K562 (cell line): ENCODE measurements around the gene ACRBP. TPM values are rescaled to one million over a fixed set of nuclear protein-coding genes. Genes with fewer than 3 reads are reported as not detected.

ENCODE experiments used
- ESRRA ChIP-seq: fragments of 450-650 bp; IDR thresholded peaks from 2 replicates; pipeline ENCODE4 v1.6.1; 2014; ENCODE audit warnings: low read depth, mild to moderate bottlenecking, moderate library complexity, borderline replicate concordance
- GABPA ChIP-seq: fragments of 200-800 bp; sonication (Bioruptor generic); conservative IDR thresholded peaks from 2 replicates; pipeline ENCODE4 v1.6.1; 2016; ENCODE audit warnings: low read depth, missing genetic modification characterization, missing compliant biosample characterization
- MBD2 ChIP-seq: sonication (generic); IDR thresholded peaks from 2 replicates; pipeline ENCODE4 v1.6.1; 2016; ENCODE audit warnings: low read depth, borderline replicate concordance
- PHF8 ChIP-seq: fragments of 200-600 bp; sonication (generic); IDR thresholded peaks from 2 replicates; pipeline ENCODE4 v1.6.1; 2012; ENCODE audit warnings: mixed run types, mild to moderate bottlenecking, inconsistent platforms, low read length, moderate library complexity, borderline replicate concordance
- POLR2AphosphoS2 ChIP-seq: IDR thresholded peaks from 2 replicates; pipeline ENCODE4 v1.6.1; 2012; ENCODE audit warnings: low read length, improper control_type of control experiment
- RCOR1 ChIP-seq, 2 experiments: IDR thresholded peaks; 2 replicates each; pipeline ENCODE4 v1.6.1; 2012; ENCODE audit warnings: low read depth in 2 of 2, low read length in 2 of 2, borderline replicate concordance in 1 of 2, improper control_type of control experiment in 1 of 2
- TBP ChIP-seq: optimal IDR thresholded peaks from 2 replicates; pipeline ENCODE3; 2011; ENCODE audit warnings: low read depth, low read length, improper control_type of control experiment
- TEAD4 ChIP-seq, 2 experiments: sonication (generic) in 1 of 2; formaldehyde crosslinking in 1 of 2; IDR thresholded peaks; 2 replicates each; pipeline versions ENCODE4 v1.6.1 to v1.8.0; 2012 to 2022; ENCODE audit warnings: borderline replicate concordance in 1 of 2, inconsistent platforms in 1 of 2, low read length in 1 of 2, mild to moderate bottlenecking in 1 of 2, missing genetic modification reagents in 1 of 2
- ZBTB17 ChIP-seq: fragments of 450-650 bp; formaldehyde crosslinking; IDR thresholded peaks from 2 replicates; pipeline ENCODE4 v1.4.0; 2020; ENCODE audit warnings: mild to moderate bottlenecking
- ZNF263 ChIP-seq: sonication (generic); formaldehyde crosslinking; IDR thresholded peaks from 2 replicates; pipeline ENCODE4 v1.8.0; 2022; ENCODE audit warnings: mild to moderate bottlenecking, missing genetic modification reagents, borderline replicate concordance
- ZNF408 ChIP-seq: fragments of 250-450 bp; sonication (Bioruptor Pico); IDR thresholded peaks from 2 replicates; pipeline ENCODE4 v1.4.0; 2020; ENCODE audit warnings: low read depth, mild to moderate bottlenecking, moderate library complexity
- polyA plus RNA-seq, 8 experiments: library from polyadenylated mRNA; depleted of rRNA in 4 of 8; stranded (reverse) in 5 of 8; unstranded in 3 of 8; fragments of >200 nt; fragmentation: Nextera tagmentation in 2 of 8; fragmentation: Illumina TruSeq in 1 of 8; extraction: Ambion mirVana in 2 of 8; extraction: Trizol in 1 of 8; gene quantifications; 2 replicates each; pipeline versions ENCODE4 v1.2.1 to v1.2.3, GENCODE V29; 2011 to 2014; ENCODE audit warnings: inconsistent platforms in 1 of 8, missing spikeins in 1 of 8
- total RNA-seq, 7 experiments: library from RNA; depleted of rRNA in 6 of 7; stranded (reverse); fragments of >200 nt in 6 of 7; fragmentation: Illumina TruSeq in 2 of 7; extraction: Trizol in 2 of 7; gene quantifications; 2 replicates each; pipeline versions ENCODE4 v1.2.1 to v1.2.3, GENCODE V29; 2011 to 2021; ENCODE audit warnings: low replicate concordance in 1 of 7
- TF ChIP-seq, protein P1 (sequence below): sonication (generic); formaldehyde crosslinking; IDR thresholded peaks from 2 replicates; pipeline ENCODE4 v1.8.0; 2022; ENCODE audit warnings: mild to moderate bottlenecking, missing genetic modification reagents
- TF ChIP-seq, protein P2 (sequence below): sonication (generic); formaldehyde crosslinking; IDR thresholded peaks from 2 replicates; pipeline ENCODE4 v1.8.0; 2022; ENCODE audit warnings: mild to moderate bottlenecking, missing genetic modification reagents
- TF ChIP-seq, protein P3 (sequence below): sonication (generic); formaldehyde crosslinking; IDR thresholded peaks from 2 replicates; pipeline ENCODE4 v1.8.0; 2022; ENCODE audit warnings: mild to moderate bottlenecking, missing genetic modification reagents
- TF ChIP-seq, protein P4 (sequence below): sonication (generic); formaldehyde crosslinking; IDR thresholded peaks from 2 replicates; pipeline ENCODE4 v1.8.0; 2022; ENCODE audit warnings: mild to moderate bottlenecking, missing genetic modification reagents
- TF ChIP-seq, protein P5 (sequence below): sonication (generic); formaldehyde crosslinking; IDR thresholded peaks from 2 replicates; pipeline ENCODE4 v1.8.0; 2022; ENCODE audit warnings: missing genetic modification reagents, mild to moderate bottlenecking, moderate library complexity, borderline replicate concordance
- TF ChIP-seq, protein P6 (sequence below): fragments of 250-450 bp; sonication (Bioruptor Pico); IDR thresholded peaks from 2 replicates; pipeline ENCODE4 v1.6.1; 2021; ENCODE audit warnings: mild to moderate bottlenecking

ACRBP gene
- total and polyA plus RNA-seq, 9 of the 15 experiments (the other 6 are each of a cell fraction or from before 2014, with no cell fraction given) = 3.1 to 31.8 (median 8.4) TPM

DNA sequence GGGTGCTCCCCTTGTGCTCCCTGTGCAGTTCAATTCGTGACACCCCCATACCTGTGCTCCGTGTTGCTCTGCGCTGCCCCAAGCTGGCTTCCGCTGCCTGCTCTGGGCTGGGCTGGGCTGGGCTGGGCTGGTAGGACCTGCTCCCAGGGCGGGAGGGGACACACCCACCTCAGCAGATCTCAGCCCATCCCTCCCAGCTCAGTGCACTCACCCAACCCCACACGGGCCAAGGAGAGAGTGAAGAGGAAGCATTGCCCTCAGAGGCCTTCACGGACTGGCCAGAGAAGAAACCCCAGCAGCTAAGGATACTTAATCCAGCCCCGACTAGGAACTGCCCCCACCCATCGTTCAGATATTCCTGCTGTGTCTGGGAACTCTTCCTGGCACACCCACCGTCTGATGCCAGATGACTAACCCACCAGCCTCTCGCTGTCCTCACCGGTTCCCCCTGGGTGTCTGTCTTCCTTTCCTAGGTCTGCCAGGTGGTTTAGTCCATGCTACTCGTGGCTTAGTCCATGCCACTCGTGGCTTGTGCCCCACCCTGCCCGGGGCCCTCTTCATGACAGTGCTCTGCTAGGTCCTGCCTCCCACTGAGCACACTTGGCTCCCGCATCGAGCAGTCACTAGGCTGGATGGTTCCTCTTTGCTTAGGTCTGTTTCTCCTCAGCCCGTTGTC lies 11.2 kb downstream of the ACRBP start, which contains the start of gene LPAR5 (continued):
- TF ChIP-seq, protein P1, sequence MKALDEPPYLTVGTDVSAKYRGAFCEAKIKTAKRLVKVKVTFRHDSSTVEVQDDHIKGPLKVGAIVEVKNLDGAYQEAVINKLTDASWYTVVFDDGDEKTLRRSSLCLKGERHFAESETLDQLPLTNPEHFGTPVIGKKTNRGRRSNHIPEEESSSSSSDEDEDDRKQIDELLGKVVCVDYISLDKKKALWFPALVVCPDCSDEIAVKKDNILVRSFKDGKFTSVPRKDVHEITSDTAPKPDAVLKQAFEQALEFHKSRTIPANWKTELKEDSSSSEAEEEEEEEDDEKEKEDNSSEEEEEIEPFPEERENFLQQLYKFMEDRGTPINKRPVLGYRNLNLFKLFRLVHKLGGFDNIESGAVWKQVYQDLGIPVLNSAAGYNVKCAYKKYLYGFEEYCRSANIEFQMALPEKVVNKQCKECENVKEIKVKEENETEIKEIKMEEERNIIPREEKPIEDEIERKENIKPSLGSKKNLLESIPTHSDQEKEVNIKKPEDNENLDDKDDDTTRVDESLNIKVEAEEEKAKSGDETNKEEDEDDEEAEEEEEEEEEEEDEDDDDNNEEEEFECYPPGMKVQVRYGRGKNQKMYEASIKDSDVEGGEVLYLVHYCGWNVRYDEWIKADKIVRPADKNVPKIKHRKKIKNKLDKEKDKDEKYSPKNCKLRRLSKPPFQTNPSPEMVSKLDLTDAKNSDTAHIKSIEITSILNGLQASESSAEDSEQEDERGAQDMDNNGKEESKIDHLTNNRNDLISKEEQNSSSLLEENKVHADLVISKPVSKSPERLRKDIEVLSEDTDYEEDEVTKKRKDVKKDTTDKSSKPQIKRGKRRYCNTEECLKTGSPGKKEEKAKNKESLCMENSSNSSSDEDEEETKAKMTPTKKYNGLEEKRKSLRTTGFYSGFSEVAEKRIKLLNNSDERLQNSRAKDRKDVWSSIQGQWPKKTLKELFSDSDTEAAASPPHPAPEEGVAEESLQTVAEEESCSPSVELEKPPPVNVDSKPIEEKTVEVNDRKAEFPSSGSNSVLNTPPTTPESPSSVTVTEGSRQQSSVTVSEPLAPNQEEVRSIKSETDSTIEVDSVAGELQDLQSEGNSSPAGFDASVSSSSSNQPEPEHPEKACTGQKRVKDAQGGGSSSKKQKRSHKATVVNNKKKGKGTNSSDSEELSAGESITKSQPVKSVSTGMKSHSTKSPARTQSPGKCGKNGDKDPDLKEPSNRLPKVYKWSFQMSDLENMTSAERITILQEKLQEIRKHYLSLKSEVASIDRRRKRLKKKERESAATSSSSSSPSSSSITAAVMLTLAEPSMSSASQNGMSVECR (CRISPR knock-in tag) = peak; percentile 85
- TF ChIP-seq, protein P2, sequence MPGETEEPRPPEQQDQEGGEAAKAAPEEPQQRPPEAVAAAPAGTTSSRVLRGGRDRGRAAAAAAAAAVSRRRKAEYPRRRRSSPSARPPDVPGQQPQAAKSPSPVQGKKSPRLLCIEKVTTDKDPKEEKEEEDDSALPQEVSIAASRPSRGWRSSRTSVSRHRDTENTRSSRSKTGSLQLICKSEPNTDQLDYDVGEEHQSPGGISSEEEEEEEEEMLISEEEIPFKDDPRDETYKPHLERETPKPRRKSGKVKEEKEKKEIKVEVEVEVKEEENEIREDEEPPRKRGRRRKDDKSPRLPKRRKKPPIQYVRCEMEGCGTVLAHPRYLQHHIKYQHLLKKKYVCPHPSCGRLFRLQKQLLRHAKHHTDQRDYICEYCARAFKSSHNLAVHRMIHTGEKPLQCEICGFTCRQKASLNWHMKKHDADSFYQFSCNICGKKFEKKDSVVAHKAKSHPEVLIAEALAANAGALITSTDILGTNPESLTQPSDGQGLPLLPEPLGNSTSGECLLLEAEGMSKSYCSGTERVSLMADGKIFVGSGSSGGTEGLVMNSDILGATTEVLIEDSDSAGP = no peak
- TF ChIP-seq, protein P3, sequence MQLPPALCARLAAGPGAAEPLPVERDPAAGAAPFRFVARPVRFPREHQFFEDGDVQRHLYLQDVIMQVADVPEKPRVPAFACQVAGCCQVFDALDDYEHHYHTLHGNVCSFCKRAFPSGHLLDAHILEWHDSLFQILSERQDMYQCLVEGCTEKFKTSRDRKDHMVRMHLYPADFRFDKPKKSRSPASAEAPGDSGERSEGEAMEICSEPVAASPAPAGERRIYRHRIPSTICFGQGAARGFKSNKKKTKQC (CRISPR knock-in tag) = no peak
- TF ChIP-seq ZNF263 (peak; percentile 11), ZBTB17 (CRISPR knock-in tag) (peak; percentile 90), POLR2AphosphoS2 (peak; percentile 29; the same call in 1 of the 2 replicates), ZNF408 (CRISPR knock-in tag) (no peak), TEAD4 (IDR thresholded peaks at IDR 0.05; ENCODE audit: low read length) (no peak), TEAD4 (CRISPR knock-in tag; IDR thresholded peaks at IDR 0.05; ENCODE audit: borderline replicate concordance) (no peak), PHF8 (peak; percentile 37; the same call in 1 of the 2 replicates), RCOR1 (IDR thresholded peaks at IDR 0.05; ENCODE audit: borderline replicate concordance in 1 of 2, low read depth in 2 of 2, low read length in 2 of 2) (peak in 1 of 2 experiments; percentile 78; a peak in 2 of 4 replicates), GABPA (0 out of 2 replicates have a peak, but pooled peaks have one; percentile 6), TBP (peak; percentile 47), ESRRA (no peak), MBD2 (peak; percentile 51; the same call in 1 of the 2 replicates)
- TF ChIP-seq, protein P4, sequence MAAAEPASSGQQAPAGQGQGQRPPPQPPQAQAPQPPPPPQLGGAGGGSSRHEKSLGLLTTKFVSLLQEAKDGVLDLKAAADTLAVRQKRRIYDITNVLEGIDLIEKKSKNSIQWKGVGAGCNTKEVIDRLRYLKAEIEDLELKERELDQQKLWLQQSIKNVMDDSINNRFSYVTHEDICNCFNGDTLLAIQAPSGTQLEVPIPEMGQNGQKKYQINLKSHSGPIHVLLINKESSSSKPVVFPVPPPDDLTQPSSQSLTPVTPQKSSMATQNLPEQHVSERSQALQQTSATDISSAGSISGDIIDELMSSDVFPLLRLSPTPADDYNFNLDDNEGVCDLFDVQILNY (CRISPR knock-in tag) = no peak
- TF ChIP-seq, protein P5, sequence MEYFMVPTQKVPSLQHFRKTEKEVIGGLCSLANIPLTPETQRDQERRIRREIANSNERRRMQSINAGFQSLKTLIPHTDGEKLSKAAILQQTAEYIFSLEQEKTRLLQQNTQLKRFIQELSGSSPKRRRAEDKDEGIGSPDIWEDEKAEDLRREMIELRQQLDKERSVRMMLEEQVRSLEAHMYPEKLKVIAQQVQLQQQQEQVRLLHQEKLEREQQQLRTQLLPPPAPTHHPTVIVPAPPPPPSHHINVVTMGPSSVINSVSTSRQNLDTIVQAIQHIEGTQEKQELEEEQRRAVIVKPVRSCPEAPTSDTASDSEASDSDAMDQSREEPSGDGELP (CRISPR knock-in tag) = peak; percentile 64
- TF ChIP-seq, protein P6, sequence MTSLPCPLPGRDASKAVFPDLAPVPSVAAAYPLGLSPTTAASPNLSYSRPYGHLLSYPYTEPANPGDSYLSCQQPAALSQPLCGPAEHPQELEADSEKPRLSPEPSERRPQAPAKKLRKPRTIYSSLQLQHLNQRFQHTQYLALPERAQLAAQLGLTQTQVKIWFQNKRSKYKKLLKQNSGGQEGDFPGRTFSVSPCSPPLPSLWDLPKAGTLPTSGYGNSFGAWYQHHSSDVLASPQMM (CRISPR knock-in tag) = no peak
